Ovary (tissue), 9 donors: ENCODE measurements around the gene IFNA1. TPM values are rescaled to one million over a fixed set of nuclear protein-coding genes. Genes with fewer than 3 reads are reported as not detected.

ENCODE experiments used
- DNase-seq, 5 donors: peaks; one replicate each; pipeline ENCODE4 v3.0.0-alpha.2; 2019 to 2020
- H3K27ac ChIP-seq, 2 donors: fragments of 200-600 bp; one replicate each; pipeline versions ENCODE4 v1.5.1 to v1.8.0; 2019 to 2022
- H3K27me3 ChIP-seq: fragments of 200-600 bp; one replicate; pipeline ENCODE4 v1.8.0; 2022
- H3K36me3 ChIP-seq: fragments of 200-600 bp; sonication (generic); one replicate; pipeline ENCODE4 v1.5.1; 2019
- H3K4me1 ChIP-seq: one replicate; pipeline ENCODE4 v1.8.1; 2013; ENCODE audit warnings: mild to moderate bottlenecking, moderate library complexity; ENCODE audit not compliant: insufficient read depth
- H3K4me3 ChIP-seq: fragments of 200-600 bp; sonication (generic); one replicate; pipeline ENCODE4 v1.5.1; 2017
- H3K9me3 ChIP-seq, 2 donors: fragments of 200-600 bp in 1 of 2; sonication (generic) in 1 of 2; one replicate each; pipeline versions ENCODE4 v1.5.1 to v1.8.1; 2013 to 2019; ENCODE audit warnings: mild to moderate bottlenecking in 1 of 2, moderate library complexity in 1 of 2
- CTCF ChIP-seq, 3 donors: fragments of 450-650 bp in 2 of 3; fragments of 200-600 bp in 1 of 3; IDR thresholded peaks; one replicate each; pipeline versions ENCODE4 v1.5.1 to v1.8.0; 2016 to 2022; ENCODE audit warnings: antibody characterized with exemption in 3 of 3, mild to moderate bottlenecking in 1 of 3
- EP300 ChIP-seq: sonication (generic); formaldehyde crosslinking; IDR thresholded peaks from one replicate; pipeline ENCODE4 v1.6.1; 2017; ENCODE audit warnings: antibody characterized with exemption
- POLR2A ChIP-seq: fragments of 450-650 bp; IDR thresholded peaks from one replicate; pipeline ENCODE4 v1.6.1; 2017; ENCODE audit warnings: antibody characterized with exemption, mild to moderate bottlenecking, moderate library complexity
- WGBS, 3 donors: extraction: QIAGEN DNeasy Blood & Tissue Kit in 1 of 3; methylation state at CpG; one replicate each; pipeline versions ENCODE4 v1.1.5 to v1.1.7; 2013 to 2017; 5-methylcytosine and 5-hydroxymethylcytosine counted together
- intact Hi-C, 4 donors: fragments of 100-400 bp; cut with DNase I; formaldehyde crosslinking; loops; one replicate each; pipeline versions ENCODE4 v1.11.0 to v1.15.1; 2022 to 2023
- polyA plus RNA-seq, 2 donors: library from polyadenylated mRNA; stranded (reverse); fragments of 200-250 nt in 1 of 2; fragments of 350-450 nt in 1 of 2; fragmentation: Illumina TruSeq in 1 of 2; extraction: RNeasy Lipid Tissue Mini Kit (QIAGEN cat#74804) in 1 of 2; gene quantifications; one replicate each; pipeline ENCODE4 v1.2.3, GENCODE V29; 2013 to 2014
- total RNA-seq, 7 donors: library from RNA; depleted of rRNA in 2 of 7; stranded (reverse); fragments of >200 nt in 2 of 7; fragmentation: NEBNext Ultra II Directional in 3 of 7; extraction: Animal tissue kit (Norgen Biotek cat#: 25700) in 3 of 7; gene quantifications; one replicate each; pipeline versions ENCODE4 v1.1.0 to v1.2.4, GENCODE V29; 2016 to 2023
- donor health status: DM: no; HTN: no; CAD: no; lungs with moderate emphysema.
- donor health status: DM: no; HTN: no; CAD: no.
- donor health status: Bipolar disorder and iron deficiency.
- donor health status: DM: yes; HTN: yes; CAD: no.
- donor health status: DM: no; HTN: no; CAD: no.
- donor health status: DM: yes; HTN: yes; CAD: no.

IFNA1 gene
- total and polyA plus RNA-seq, 9 donors = not detected

GRCh38 chr9:21415493-21416267 is 24.6 kb upstream of the IFNA1 start:
- no peak for TF ChIP-seq CTCF (IDR thresholded peaks at IDR 0.05)
- TF ChIP-seq POLR2A = no peak
- no peak for TF ChIP-seq EP300
- 71 to 79% (median 73%) methylated on average over 5 of the region's 5 CpGs for WGBS, 3 donors
- Histone ChIP-seq H3K4me3 (no peak overlapping the region), H3K27me3 (no peaks in the 10 kb centered on the region), H3K9me3 (no peaks in the 10 kb centered on the region), H3K27ac (no peak overlapping the region), H3K36me3 (no peaks in the 10 kb centered on the region), H3K4me1 (no peaks in the 10 kb centered on the region)
- no peak for DNase-seq
- intact Hi-C loops = no loop called here

- no peak overlapping the region for H3K27ac ChIP-seq
- 72 to 87% (median 74%) methylated on average over 1 of the region's 1 CpG for WGBS, 3 donors
- TF ChIP-seq CTCF (IDR thresholded peaks at IDR 0.05) (no peak), POLR2A (no peak), EP300 (no peak)
- H3K36me3 ChIP-seq = no peaks in the 10 kb centered on the region
- no peak overlapping the region for H3K4me3 ChIP-seq
- intact Hi-C loops = no loop called here
- no peak for DNase-seq
- H3K27me3 ChIP-seq = no peaks in the 10 kb centered on the region
- H3K4me1 ChIP-seq = no peaks in the 10 kb centered on the region
- H3K9me3 ChIP-seq = no peaks in the 10 kb centered on the region
Observed at GRCh38 chr9:21428235-21428634, 12.0 kb upstream of the IFNA1 start.

- no peaks in the 10 kb centered on the region for H3K36me3 ChIP-seq
- DNase-seq = no peak
- TF ChIP-seq EP300 (no peak), POLR2A (no peak), CTCF (IDR thresholded peaks at IDR 0.05) (no peak)
- no peaks in the 10 kb centered on the region for H3K27me3 ChIP-seq
- H3K27ac ChIP-seq = no peak overlapping the region
- H3K4me3 ChIP-seq = no peak overlapping the region
- 36 to 54% (median 44%) methylated on average over 2 of the region's 2 CpGs for WGBS, 3 donors
- no peaks in the 10 kb centered on the region for H3K4me1 ChIP-seq
- H3K9me3 ChIP-seq = no peaks in the 10 kb centered on the region
- intact Hi-C loops = no loop called here
Observed at GRCh38 chr9:21429191-21429590, 11.0 kb upstream of the IFNA1 start.

GRCh38 chr9:21432672-21433425 is 7.4 kb upstream of the IFNA1 start:
- no peak for TF ChIP-seq CTCF (IDR thresholded peaks at IDR 0.05)
- TF ChIP-seq POLR2A = no peak
- no peak for TF ChIP-seq EP300
- Histone ChIP-seq H3K36me3 (no peaks in the 10 kb centered on the region), H3K9me3 (no peaks in the 10 kb centered on the region), H3K27ac (no peak overlapping the region), H3K4me1 (no peaks in the 10 kb centered on the region), H3K4me3 (no peak overlapping the region), H3K27me3 (no peaks in the 10 kb centered on the region)
- WGBS, 3 donors = 90 to 93% (median 93%) methylated on average over 2 of the region's 2 CpGs
- intact Hi-C loops = no loop called here
- no peak for DNase-seq
